ENCODE measurements around the gene PLPPR2. TPM values are rescaled to one million over a fixed set of nuclear protein-coding genes. Genes with fewer than 3 reads are reported as not detected.

PLPPR2 gene
- total and polyA plus RNA-seq, 2 of the 4 experiments (the other 2 are of a cell fraction), result 3.9 to 45.2 TPM

GRCh38 chr19:11338569-11339253 lies 16.5 kb upstream of the PLPPR2 start:
- Histone ChIP-seq H2AFZ (replicated peaks; ENCODE audit: low read length, poor library complexity) (peak overlapping the region; percentile 92), H2AK9ac (replicated peaks; ENCODE audit: low read depth, low read length, poor library complexity) (peak overlapping the region; percentile 66), H3K4ac (ENCODE audit: low read depth, low read length) (no peak overlapping the region), H2BK5ac (ENCODE audit: low read depth, low read length, poor library complexity, severe bottlenecking) (no peak overlapping the region), H3K23ac (ENCODE audit: low read depth, low read length) (no peak overlapping the region), H3K4me2 (ENCODE audit: low read depth, low read length) (peak overlapping the region; percentile 86), H3K36me3 (ENCODE audit: control insufficient read depth, insufficient read depth, low read length) (peaks cover 21% of the 10 kb centered on the region), H3K9me1 (ENCODE audit: insufficient read depth, low read length) (peaks cover 8% of the 10 kb centered on the region), H2BK20ac (ENCODE audit: low read depth, low read length) (no peak overlapping the region), H3K4me1 (ENCODE audit: control insufficient read depth, insufficient read depth, low read length) (peaks cover 8% of the 10 kb centered on the region), H3K56ac (ENCODE audit: extremely low read depth, insufficient read depth, low read length) (peak overlapping the region; percentile 7; the same call in 1 of the 2 replicates), H4K5ac (ENCODE audit: low read depth, low read length) (no peak overlapping the region), H3K79me1 (ENCODE audit: low read depth in 1 of 2, low read length in 2 of 2) (peaks cover 0 to 21% of the 10 kb centered on the region in 2 experiments; a peak in 3 of 4 replicates), H3K14ac (replicated peaks; ENCODE audit: low read depth, low read length) (no peak overlapping the region), H2BK15ac (ENCODE audit: low read depth, low read length) (no peak overlapping the region), H3K27ac (ENCODE audit: insufficient read depth, low read length) (no peak overlapping the region; the same call in 1 of the 2 replicates), H3K18ac (ENCODE audit: low read depth, low read length) (no peak overlapping the region; the same call in 1 of the 2 replicates), H4K20me1 (ENCODE audit: insufficient read depth, low read length) (0 out of 2 replicates have a peak, but pooled peaks cover 3% of the 10 kb centered on the region), H3K27me3 (ENCODE audit: control insufficient read depth, insufficient read depth, low read length) (no peaks in the 10 kb centered on the region), H3K9ac (ENCODE audit: low read depth, low read length) (peak overlapping the region; percentile 73), H3K9me3 (ENCODE audit: control insufficient read depth, insufficient read depth, low read length) (no peaks in the 10 kb centered on the region), H4K8ac (ENCODE audit: low read depth in 2 of 2, low read length in 2 of 2) (peak overlapping the region; percentile 24 to 51; a peak in 3 of 4 replicates), H4K91ac (ENCODE audit: insufficient read depth, low read depth, low read length) (no peak overlapping the region), H2BK120ac (ENCODE audit: low read depth, low read length) (no peak overlapping the region), H3K4me3 (ENCODE audit: insufficient read depth, low read depth, low read length) (peak overlapping the region; percentile 85), H2AK5ac (ENCODE audit: low read depth, low read length) (peak overlapping the region; percentile 75)
- DNase-seq, result no peak
- POLR2A ChIA-PET (ENCODE audit: unreplicated experiment), result interaction anchor here (0.6 kb wide), 1 partner anchor 25 kb away, joined by 3 read pairs; no protein-coding TSS in a partner anchor
- in situ Hi-C loops (cut with MboI; ENCODE audit: low sequenced_read_pairs) (no loop called here), dilution Hi-C loops (cut with HindIII; ENCODE audit: low sequenced_read_pairs, unreplicated experiment) (no loop called here), intact Hi-C loops (cut with micrococcal nuclease) (loop anchor here (1.0 to 2.0 kb wide), 2 partner anchors 14 to 44 kb away; no protein-coding TSS in a partner anchor)
- CTCF ChIA-PET, result no interaction called here
- no TSS peak for BruUV-seq (replicated peaks)
- no peak for ATAC-seq (ENCODE audit: low read depth)
- 40% methylated on average over 5 of the region's 21 CpGs; no CpG with 5 or more reads in 1 of the 2 experiments for WGBS, 2 experiments (ENCODE audit: extremely low coverage in 2 of 2, insufficient read length in 1 of 2)
- TF ChIP-seq MXI1 (IDR thresholded peaks at IDR 0.05; ENCODE audit: borderline replicate concordance, low read depth, low read length) (no peak), SMC3 (IDR thresholded peaks at IDR 0.05; ENCODE audit: low read depth, low read length) (no peak), FOS (IDR thresholded peaks at IDR 0.05; ENCODE audit: low read depth, low read length) (no peak), USF2 (IDR thresholded peaks at IDR 0.05; ENCODE audit: low read depth, low read length) (no peak), POLR2A (IDR thresholded peaks at IDR 0.05; ENCODE audit: low read depth, low read length) (no peak), RCOR1 (IDR thresholded peaks at IDR 0.05; ENCODE audit: insufficient replicate concordance, low read length) (no peak), MAZ (IDR thresholded peaks at IDR 0.05; ENCODE audit: borderline replicate concordance, low read depth, low read length) (no peak)
